Fibroblast of skin of scalp (primary cell): ENCODE results near the gene BOC.

ENCODE experiments used
- DNase-seq: peaks from one replicate; pipeline ENCODE4 v3.0.0-alpha.2; 2013

BOC gene

DNA sequence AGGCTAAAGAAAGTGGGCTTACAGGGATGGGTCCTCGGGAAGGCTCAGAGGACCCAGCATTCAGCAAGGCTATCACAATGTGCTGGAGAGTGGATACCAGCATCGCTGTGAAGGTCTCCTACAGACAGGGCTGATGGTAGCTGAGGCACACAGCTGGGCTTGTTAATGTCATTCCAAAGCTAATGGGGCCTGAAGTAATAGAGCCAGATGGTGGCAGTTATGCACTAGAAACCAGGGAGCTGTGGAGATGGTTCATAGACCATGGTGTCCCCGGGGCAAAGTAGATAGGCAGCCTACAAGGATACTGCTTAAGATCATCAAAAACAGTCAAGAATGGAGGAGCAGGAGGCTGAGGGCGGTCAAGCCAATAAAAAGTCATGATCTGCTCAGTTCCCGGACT, 24.8 kb upstream of the BOC start:
- DNase-seq = no peak

DNA sequence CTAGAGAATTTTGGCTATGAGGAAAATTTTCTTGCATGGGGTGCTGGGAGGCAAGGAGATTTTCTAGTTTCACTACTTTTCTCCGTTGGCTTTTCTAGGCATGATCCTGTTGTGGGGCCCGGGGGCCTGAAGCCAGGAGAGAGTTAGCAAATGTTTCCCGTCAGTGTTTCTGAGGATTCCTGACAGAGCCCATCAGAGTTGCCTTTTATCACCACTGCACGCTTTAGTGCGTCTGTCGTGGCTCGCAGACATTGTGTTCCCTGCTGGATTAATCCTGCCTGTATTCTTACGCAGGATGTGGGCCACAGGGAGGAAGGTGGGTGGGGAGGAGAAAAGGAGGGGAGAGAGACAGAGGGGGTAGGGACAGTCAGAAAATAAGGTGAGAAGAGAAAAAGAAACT, 18.1 kb upstream of the BOC start:
- no peak for DNase-seq

DNA sequence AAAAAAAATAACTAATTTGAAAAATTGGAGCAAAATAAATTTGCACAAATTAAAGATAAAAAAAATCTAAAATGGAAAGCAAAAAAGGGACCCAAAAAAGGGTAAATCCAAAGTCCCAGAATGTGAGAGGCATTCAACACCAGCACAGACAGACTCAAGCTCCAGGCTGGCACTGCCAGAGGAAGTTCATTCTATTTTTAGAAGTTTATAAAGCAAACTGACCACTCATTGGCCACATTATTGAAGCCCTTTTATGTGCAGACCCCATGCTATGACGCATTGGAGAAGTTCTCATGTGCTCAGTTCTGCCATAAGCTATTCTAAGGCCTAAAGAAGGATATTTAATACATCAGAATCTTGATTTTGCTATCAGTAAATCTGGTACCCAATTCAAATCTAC, 17.6 kb upstream of the BOC start:
- no peak for DNase-seq

DNA sequence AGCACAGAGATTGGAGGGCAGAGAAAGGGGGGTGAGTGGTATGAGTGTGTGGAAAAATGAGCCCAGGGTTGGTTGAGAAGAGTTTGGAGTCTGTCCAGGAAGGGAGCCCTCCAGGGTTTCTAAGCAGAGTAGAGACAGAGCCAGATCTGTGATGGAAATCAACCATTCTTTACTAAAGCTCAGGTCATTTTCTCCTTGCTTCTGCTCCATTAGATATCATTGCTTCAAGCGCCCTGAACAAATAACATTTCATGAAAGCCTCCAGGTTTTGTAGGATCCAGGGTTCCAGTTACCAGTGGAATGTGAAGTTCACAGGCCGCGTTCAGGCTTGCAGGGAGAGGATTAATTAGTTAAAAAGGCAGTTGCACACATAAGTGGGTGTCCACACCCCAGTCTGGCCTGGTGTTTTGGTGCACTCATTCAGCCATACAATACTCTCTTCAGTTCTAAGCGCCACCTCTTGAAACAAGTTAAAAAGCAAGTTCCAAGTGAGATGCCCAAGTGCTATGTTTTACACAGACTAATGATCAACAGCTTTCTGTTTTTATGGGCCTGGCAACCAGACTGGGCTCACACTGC, 16.4 kb upstream of the BOC start:
- DNase-seq = no peak

DNA sequence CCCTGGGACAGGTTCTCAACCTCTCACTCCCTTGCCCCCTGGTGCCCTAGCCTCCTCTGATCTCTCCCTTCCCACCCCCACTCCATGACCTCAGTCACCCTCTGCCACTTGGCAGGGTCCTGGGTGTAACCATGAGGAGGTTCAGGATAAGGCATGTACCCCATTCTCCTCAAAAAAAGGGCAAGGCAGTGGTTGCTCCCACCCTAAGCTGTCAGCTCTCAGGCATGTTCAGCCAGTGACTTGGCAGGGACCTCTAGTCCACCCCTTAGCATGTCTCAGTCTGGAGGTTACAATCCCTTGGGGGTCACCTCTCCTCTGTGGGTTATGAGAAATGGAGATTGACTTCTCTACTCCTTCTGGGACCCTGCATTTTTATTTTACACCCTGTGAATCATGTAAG, 11.0 kb upstream of the BOC start:
- DNase-seq = no peak

DNA sequence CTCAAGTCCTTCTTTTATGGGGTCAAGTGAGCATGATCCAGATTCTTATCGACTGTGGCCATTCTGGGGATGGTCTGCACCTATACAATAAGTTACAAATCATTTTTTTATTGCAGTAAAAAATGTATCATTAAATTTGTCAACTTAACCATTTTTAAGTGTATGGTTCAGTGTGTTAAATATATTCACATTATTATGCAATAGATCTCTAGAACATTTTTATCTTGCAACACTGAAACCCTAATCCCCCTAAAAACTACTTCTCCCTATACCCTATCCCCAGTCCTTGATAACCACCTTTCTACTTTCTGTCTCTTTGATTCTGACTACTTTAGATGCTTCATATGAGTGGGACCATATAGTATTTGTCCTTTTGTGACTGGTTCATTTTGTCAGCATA, 10.4 kb upstream of the BOC start:
- no peak for DNase-seq

DNA sequence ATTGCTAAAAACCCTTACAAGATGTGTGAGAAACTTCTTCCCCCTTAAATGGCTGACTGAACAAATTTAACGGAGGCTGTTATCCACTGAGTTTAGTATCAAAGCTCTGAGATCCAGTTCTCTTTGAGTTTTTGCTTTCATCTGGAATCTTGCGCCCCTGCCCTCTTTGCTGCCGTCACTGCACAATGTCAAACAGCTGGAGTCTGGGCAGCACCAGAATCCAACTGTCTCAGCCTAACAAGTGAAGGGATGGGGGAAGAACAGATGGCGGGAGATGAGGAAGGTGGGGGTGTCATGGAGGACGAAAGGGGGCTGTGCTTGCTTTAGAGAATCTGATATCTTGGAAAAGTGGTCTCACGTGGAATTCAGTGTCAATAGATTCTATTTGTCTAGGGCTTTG, 7.0 kb upstream of the BOC start:
- DNase-seq = no peak

DNA sequence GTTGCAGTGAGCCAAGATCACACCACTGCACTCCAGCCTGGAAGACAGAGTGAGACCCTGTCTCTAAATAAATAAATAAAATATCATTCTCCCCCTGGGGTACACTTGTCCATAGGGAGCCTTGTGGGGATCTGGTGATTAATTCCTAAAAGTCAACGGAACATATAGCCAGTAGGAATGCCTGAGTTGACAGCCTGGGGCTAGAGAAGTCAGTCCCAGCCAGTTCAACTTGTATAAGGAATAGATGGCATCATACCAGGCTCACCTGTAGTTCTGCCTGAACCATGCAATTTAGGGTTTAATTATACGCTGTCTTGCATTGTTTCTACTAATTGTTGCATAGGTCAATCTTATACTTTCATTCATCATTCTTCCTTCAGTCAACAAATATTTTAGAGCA, 5.9 kb upstream of the BOC start:
- no peak for DNase-seq

DNA sequence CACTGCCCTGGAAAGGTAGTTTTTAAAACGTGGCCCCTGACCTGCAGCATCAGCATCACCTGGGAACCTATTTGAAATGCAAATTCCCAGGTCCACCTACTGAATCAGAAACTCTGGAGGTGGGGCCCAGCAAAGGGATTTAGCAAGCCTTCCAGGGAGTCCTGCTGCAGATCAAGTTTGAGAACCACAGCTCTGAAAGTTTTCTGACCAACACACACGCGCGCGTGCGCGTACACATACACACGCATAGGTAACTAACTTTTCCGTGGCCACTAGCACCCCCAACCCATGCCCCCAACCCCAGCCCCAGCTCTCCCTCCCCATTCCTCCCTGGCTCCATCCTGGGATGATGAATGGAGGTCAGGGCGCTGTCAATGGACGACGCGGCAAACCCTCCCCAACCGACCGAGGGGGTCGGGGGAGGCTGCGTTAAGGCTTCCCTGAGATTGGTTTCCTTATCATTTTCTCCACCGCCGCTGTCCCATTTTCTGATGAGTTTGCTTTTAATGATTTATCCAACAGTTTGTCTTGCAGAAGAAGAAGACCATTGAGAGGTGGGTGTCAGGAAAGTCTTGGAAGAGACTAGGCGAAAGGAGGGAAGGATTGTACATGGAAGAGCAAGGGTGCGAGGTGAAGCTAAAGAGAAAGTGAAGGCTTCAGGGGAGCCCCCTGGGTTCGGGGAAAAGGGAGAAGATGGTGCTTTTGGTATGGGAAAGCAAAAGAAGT, 590 bp upstream of the BOC start:
- no peak for DNase-seq

DNA sequence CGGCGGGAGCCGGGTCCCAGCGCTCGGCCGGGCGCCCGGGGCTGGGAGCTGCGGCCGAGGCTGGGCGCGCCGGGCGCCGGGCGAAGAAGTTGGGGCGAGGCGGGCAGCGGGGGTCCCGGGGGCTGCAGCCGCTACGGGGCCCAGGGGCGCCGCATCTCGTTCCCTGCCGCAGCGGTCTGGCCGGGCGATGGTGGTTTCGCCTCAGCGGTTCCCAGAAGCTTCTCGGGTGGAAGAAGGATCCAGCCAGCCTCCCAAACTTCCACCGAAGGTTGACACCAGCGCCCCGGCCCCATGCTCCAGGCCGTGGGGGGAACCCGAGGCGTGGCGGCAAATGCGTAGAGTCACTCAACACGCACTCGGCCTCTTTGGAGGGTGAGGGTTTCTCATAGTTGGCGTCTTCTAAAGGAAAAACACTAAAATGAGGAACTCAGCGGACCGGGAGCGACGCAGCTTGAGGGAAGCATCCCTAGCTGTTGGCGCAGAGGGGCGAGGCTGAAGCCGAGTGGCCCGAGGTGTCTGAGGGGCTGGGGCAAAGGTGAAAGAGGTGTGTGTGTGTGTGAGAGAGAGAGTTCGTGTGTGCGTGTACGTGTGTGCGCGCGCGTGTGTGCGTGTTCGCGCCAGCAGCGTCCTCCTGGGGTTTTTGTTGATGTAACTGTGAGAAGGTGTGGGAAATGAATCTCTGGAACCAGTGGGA, 940 bp downstream of the BOC start:
- DNase-seq = no peak

DNA sequence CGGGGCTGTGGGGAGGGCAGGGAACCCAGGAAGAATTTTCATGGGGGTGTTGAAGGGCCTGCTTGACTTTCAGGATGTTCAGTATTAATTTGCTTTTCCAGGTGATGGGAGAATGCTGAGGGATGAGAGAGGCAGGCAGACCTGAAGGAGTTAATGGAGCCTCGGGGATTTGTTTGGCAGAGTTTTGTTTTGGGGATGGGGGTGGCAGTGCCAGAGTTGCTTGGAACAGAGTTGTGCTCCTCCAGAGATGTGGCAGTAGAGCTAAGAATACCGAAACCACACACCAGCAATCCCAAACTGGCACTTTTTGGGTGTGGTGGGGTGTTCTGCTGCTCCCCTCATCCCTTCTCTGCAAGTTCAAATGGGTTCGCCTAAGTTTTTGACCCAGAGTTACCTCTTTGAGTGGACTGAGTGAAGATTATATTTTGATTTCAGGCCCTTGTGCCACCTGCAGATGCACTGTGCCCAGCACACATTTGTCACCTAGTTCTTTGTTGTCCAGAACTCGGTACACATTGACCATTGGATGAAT, 1.6 kb downstream of the BOC start:
- DNase-seq = no peak

DNA sequence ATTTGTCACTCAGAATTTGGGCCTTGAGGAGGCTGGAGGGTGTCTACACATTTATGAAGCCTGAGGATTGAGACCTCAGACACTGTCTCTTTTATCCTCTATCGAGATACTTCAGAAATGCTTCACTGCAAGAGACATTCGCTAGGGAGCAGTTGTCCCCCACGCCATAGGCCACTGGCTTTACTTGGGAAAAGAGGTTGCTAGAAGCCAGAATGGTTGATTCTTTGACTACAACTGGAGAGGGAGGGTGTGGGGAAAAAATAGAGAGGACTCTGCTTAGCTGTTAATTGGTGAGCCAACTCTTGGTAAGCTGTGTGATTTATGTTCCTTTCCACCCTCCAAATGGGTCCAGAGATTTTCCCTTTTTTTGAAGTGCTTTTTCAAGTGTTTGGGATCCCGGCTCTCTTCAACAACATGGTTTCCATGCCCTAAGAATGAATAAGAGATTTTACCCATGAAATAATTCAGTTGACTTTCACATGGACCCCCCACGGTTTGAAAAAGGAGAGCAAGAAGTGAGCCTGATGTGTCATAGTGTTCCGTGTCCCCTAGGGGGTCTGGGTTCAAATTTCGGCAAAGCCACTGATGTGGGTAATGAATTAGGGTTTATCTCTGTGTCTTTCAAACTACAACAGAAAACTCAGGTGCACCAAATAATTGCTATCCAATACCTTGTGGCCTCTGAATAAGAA, 2.7 kb downstream of the BOC start:
- peak; percentile 76 for DNase-seq

DNA sequence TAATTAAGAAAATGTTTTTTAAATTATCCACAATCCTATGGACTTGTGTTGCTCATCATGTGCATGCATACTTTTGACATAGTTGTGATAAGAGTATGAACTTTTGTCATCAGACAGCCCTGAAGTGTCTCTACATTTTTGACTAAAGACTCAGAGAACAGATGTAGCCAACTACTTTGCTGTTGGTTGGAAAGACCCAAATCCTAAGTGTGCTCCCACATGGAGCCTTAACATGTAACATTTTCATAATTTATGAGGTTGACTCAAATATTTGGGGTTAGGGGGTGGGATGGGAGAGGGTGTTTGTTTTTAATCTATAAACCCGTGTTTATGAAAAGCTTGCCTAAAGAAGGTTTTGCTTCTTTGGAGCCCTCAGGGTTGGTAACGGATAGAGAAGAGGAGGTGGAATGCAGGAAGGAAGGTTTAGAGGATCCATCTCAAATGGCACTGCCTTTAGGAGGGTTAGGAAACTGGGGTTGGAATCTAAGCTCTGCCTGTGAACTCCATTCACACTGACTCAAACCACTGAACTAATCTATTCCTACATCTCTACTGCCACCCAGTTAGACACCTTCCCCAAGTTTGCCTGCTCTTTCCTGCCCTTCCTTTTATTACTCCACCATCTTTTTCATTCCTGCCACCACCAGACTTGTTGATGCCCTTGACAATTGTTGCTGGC, 3.7 kb downstream of the BOC start:
- peak; percentile 79 for DNase-seq

DNA sequence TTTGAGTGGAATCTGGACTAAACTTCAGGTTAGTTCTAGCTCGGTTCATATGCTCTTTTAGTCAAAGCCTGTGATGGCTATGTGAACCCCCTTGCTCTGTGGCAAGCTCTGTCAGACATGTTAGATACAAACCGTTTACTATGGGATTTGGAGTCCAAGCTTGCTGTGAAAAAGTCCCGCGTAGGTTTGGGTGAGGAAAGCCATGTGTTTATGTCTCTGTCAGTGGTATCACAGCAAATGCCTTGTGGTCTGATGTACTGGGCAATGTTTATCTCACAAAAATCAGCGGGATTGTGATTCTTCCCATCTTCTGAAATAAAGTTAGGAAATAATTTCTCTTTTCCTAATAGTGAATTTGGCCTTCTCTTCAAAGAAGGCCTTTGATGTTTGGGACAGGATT, 5.0 kb downstream of the BOC start:
- no peak for DNase-seq

DNA sequence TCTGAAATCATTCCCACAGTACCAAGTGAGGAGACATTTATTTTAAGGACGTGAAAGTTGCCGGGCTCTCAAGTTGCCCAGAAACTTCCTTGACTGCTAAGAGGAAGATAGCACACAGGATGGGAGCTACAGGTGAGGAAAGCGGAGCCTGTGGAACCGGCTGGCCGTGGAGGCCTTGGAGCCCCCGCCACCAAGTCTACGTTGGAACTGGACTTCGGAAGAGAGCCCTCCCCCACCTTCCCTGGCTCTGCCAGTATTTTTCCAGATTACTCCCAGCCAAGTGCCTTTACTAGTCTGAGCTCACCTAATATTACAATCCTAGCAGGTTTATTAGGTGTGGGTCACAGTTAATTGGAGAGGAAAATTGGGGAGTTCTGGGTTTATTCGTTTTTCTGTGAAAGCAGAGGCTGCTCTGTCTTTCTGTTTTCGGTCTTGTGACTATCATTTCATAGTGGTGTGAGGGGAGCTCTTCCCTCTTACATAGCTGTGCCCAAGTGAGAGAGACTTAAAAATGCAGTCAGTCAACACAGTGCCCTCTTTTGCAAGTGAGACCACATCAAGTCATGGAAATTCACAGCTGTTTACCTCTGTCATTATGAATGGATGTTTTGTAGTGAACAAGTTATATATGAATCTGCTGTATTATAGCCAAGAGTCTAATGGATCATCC, 6.8 kb downstream of the BOC start:
- DNase-seq = no peak

DNA sequence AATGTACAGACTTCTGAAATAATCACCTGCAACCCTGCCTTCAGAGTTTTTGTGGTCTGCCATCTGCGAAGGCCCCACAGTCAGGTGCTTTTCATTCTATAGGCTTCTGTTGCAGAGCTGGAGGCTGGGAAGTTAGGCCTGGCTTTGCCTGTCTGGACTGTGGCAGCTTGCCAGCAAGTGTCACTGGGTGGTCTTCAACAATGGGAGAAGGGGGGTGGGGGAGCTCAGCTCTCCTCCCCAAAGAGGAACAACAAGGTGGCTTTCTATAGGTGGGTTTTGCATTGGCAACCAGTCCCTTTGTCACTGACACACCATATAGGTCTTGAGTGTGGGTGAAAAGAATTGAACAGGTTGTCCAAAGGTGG, 7.3 kb downstream of the BOC start:
- DNase-seq = no peak

DNA sequence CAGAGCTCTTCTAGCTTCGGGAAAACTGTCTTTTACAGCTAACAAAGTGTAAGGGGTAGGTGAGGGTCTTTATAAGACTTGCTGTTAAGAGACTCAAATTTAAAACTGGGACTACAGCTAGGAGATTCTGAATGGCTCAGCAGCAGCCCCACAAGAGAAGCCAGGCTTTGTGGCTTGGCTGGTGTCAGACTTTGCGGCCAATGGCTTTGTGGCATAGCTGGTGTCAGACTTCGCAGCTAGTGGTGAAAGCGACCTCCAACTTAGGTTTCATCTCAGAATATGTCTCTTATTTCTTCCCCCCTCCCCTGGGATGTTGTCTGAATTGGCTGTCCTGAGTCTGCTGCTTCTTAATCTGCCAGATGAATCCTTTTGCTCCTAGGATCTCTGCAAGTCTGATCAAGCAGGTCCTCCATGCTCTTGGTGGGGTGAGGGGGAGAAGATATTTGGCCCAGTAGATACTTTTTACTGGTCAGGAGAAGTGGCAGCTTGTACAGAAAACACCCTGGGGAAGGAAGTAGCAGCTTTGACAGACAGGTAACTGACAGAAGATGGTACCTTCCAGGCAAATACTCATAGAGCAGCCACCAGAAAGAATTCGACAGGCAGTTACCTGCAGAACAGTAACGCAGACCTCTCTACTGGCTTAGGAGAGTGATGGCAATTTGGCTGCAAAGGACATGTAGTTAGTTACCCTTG, 8.4 kb downstream of the BOC start:
- DNase-seq = no peak

DNA sequence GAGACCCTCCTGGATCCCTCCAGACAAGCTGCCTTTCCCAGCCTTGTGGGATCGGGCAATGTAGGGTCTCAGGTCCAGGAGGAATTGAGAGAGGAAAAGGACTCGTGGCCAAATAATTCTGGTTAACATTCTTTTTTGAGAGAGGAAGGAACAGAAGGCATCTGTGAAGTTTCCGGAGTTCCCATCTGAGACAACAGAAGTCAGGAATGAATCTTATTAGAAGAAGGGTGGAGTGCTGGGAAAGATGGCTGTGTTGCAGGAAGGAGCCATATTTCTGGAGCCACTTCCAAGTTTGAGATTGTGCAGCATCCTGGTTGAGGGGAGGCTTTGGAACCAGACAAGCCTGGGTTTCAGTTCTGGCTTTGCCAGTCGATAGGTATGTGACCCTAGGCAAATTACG, 9.4 kb downstream of the BOC start:
- no peak for DNase-seq

DNA sequence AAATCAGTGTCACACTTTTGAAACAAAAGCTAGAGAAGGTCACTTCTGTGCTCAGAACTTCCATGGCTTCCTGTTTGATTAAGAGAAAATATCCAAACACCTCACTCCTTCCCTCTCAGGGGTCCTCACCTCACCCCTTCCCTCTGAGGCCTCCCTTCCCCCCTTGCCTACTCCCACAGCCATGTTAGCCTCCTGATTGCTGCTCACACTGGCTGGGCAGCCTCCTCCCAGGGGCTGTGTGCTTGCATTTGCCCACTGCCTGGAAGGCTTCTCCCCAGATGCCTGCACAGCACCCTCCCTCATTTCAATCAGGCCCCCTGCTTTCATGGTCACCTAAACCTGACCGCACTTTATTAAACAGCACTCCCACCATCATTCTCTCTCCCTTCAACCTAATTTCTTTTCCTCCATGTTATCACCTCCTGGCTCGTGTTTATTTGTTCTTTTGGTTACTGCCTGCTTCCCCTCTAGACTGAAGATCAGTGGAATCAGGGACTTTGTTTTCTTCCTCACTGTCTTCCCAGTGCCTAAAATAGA, 10.4 kb downstream of the BOC start:
- no peak for DNase-seq

DNA sequence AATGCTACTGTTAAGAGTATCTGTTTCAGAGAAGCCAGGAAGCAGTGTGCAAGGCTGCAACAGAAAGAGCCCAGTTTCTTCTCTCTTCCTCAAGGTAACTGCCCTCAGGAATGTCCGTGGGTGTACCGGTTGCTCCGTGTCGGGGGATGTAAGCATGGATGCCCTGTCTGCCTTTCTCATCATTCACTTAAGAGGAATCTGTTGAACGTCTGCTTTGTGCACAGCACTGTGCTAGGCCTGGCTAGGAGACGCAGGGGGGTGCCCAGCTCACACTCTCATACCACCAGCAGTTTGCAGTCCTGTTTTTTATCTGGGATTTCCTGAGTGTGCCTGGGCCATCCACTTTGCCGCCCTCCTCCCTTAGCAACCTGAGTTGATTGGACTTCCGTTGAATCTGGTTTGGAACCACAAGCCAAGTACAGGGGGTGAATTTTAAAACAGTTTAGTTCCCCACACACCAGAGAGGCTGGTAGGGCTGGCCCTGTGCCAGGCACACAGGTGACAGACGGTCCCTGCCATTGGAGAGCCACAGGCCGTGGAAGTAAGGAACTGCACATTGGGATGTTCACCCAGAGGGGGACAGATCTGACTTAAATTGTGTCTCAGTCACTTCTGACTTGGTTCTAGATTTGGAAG, 11.2 kb downstream of the BOC start:
- DNase-seq = no peak
